SU-DHL-6 (cell line): ENCODE results near the gene TPRA1.

Experiments used
- EZH2phosphoT487 ChIP-seq: fragments of 200-600 bp; sonication (generic), shearing (Covaris generic); conservative IDR thresholded peaks from 2 replicates; pipeline ENCODE4 v1.6.1; 2018; ENCODE audit warnings: mild to moderate bottlenecking, antibody characterized with exemption, low read length, moderate library complexity, mixed read lengths
- TF ChIP-seq, protein P1 (sequence below): fragments of 200-600 bp; sonication (generic); IDR thresholded peaks from one replicate; pipeline ENCODE4 v1.5.1; 2017; ENCODE audit warnings: antibody characterized with exemption, mild to moderate bottlenecking, low read length, moderate library complexity; ENCODE audit not compliant: insufficient read depth, poor library complexity, severe bottlenecking

DNA sequence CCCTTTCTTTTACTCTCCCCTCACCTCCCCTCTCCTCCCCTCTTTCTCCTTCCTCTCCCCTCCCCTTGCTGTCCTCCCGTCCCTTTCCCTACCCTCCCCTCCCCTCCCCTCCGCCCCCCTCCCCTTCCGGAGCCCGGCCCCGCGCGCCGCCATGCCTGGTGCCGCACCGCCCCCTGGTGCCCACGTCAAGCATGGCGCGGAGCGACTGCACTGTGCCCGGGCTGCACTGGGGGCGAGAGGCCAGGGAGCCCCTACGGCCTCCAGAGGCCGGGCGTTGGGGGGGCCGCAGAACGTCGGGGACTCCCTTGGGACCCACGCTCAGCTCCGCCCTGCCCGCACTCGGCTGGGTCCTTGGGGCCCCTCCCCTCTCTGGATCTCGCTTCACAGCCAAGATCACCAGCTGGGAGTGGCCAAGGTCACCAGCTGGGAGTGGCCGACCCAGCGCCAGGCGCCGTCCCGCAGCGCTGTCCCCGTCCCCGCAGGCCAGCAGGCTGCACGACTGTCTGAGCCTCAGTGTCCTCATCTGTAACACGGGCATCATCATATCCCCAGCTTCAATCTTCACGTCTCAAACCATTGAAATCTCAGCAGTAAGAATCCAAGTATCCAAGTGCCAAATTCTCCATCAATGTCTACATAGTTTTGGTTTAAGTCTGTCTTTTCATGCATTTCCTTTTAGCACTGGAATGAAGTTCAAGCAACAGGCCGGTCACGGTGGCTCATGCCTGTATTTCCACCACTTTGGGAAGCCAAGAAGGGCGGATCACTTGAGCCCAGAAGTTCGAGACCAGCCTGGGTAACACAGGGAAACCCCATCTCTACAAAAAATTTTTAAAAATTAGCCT, 42.5 kb downstream of the TPRA1 start:
- TF ChIP-seq, protein P1, sequence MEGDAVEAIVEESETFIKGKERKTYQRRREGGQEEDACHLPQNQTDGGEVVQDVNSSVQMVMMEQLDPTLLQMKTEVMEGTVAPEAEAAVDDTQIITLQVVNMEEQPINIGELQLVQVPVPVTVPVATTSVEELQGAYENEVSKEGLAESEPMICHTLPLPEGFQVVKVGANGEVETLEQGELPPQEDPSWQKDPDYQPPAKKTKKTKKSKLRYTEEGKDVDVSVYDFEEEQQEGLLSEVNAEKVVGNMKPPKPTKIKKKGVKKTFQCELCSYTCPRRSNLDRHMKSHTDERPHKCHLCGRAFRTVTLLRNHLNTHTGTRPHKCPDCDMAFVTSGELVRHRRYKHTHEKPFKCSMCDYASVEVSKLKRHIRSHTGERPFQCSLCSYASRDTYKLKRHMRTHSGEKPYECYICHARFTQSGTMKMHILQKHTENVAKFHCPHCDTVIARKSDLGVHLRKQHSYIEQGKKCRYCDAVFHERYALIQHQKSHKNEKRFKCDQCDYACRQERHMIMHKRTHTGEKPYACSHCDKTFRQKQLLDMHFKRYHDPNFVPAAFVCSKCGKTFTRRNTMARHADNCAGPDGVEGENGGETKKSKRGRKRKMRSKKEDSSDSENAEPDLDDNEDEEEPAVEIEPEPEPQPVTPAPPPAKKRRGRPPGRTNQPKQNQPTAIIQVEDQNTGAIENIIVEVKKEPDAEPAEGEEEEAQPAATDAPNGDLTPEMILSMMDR = peak; percentile 23
- TF ChIP-seq EZH2phosphoT487 = no peak
